Measurements from ENCODE around the gene TMPRSS12.

The TMPRSS12 gene

GRCh38 chr12:50887191-50887590 is 44.5 kb downstream of the TMPRSS12 start:
- Histone ChIP-seq H3K36me3 (ENCODE audit: insufficient read depth, low read length) (no peaks in the 10 kb centered on the region), H3K27me3 (ENCODE audit: insufficient read depth, low read length, poor library complexity, severe bottlenecking) (no peaks in the 10 kb centered on the region), H3K4me1 (ENCODE audit: insufficient read depth, low read length, poor library complexity, severe bottlenecking) (no peaks in the 10 kb centered on the region), H2AFZ (ENCODE audit: low read length) (no peak overlapping the region), H4K20me1 (ENCODE audit: insufficient read depth, low read length, poor library complexity, severe bottlenecking) (no peaks in the 10 kb centered on the region), H3K79me2 (ENCODE audit: insufficient read depth, low read length) (no peaks in the 10 kb centered on the region), H3K9me3 (ENCODE audit: insufficient read depth, low read depth, low read length) (peaks cover 9% of the 10 kb centered on the region; the same call in 1 of the 2 replicates), H3K4me3 (ENCODE audit: low read length, poor library complexity, severe bottlenecking) (no peak overlapping the region), H3K4me2 (ENCODE audit: low read depth, low read length, poor library complexity, severe bottlenecking) (no peak overlapping the region), H3K9me2 (replicated peaks; ENCODE audit: low read depth, low read length) (no peaks in the 10 kb centered on the region), H3K9ac (ENCODE audit: low read depth, low read length, poor library complexity, severe bottlenecking) (no peak overlapping the region), H3F3A (ENCODE audit: low read depth) (no peaks in the 10 kb centered on the region)
- TF ChIP-seq CTCF (conservative IDR thresholded peaks at IDR 0.05; ENCODE audit: low read length) (no peak), EZH2phosphoT487 (IDR thresholded peaks at IDR 0.05; ENCODE audit: borderline replicate concordance) (no peak)

GRCh38 chr12:50888666-50889065 is 45.9 kb downstream of the TMPRSS12 start:
- no peaks in the 10 kb centered on the region for H3K9me3 ChIP-seq (ENCODE audit: insufficient read depth, low read depth, low read length)
- no peak overlapping the region for H3K4me2 ChIP-seq (ENCODE audit: low read depth, low read length, poor library complexity, severe bottlenecking)
- no peaks in the 10 kb centered on the region for H3K4me1 ChIP-seq (ENCODE audit: insufficient read depth, low read length, poor library complexity, severe bottlenecking)
- TF ChIP-seq CTCF (conservative IDR thresholded peaks at IDR 0.05; ENCODE audit: low read length): no peak
- no peak for TF ChIP-seq EZH2phosphoT487 (IDR thresholded peaks at IDR 0.05; ENCODE audit: borderline replicate concordance)
- H3K4me3 ChIP-seq (ENCODE audit: low read length, poor library complexity, severe bottlenecking): no peak overlapping the region
- no peaks in the 10 kb centered on the region for H4K20me1 ChIP-seq (ENCODE audit: insufficient read depth, low read length, poor library complexity, severe bottlenecking)
- no peaks in the 10 kb centered on the region for H3F3A ChIP-seq (ENCODE audit: low read depth)
- H3K79me2 ChIP-seq (ENCODE audit: insufficient read depth, low read length): no peaks in the 10 kb centered on the region
- H3K9me2 ChIP-seq (replicated peaks; ENCODE audit: low read depth, low read length): no peaks in the 10 kb centered on the region
- no peaks in the 10 kb centered on the region for H3K36me3 ChIP-seq (ENCODE audit: insufficient read depth, low read length)
- no peak overlapping the region for H3K9ac ChIP-seq (ENCODE audit: low read depth, low read length, poor library complexity, severe bottlenecking)
- no peak overlapping the region for H2AFZ ChIP-seq (ENCODE audit: low read length)
- no peaks in the 10 kb centered on the region for H3K27me3 ChIP-seq (ENCODE audit: insufficient read depth, low read length, poor library complexity, severe bottlenecking)

- no peak for TF ChIP-seq EZH2phosphoT487 (IDR thresholded peaks at IDR 0.05; ENCODE audit: borderline replicate concordance)
- no peak for TF ChIP-seq CTCF (conservative IDR thresholded peaks at IDR 0.05; ENCODE audit: low read length)
- H4K20me1 ChIP-seq (ENCODE audit: insufficient read depth, low read length, poor library complexity, severe bottlenecking): no peaks in the 10 kb centered on the region
These were observed 51.5 kb downstream of the TMPRSS12 start for GRCh38 chr12:50894241-50894640.

More at GRCh38 chr12:50894241-50894640, 51.5 kb downstream of the TMPRSS12 start:
- Histone ChIP-seq H3K79me2 (ENCODE audit: insufficient read depth, low read length) (no peaks in the 10 kb centered on the region), H3K9me2 (replicated peaks; ENCODE audit: low read depth, low read length) (no peaks in the 10 kb centered on the region), H2AFZ (ENCODE audit: low read length) (no peak overlapping the region), H3F3A (ENCODE audit: low read depth) (no peaks in the 10 kb centered on the region), H3K27me3 (ENCODE audit: insufficient read depth, low read length, poor library complexity, severe bottlenecking) (no peaks in the 10 kb centered on the region), H3K36me3 (ENCODE audit: insufficient read depth, low read length) (no peaks in the 10 kb centered on the region), H3K9me3 (ENCODE audit: insufficient read depth, low read depth, low read length) (no peaks in the 10 kb centered on the region), H3K4me3 (ENCODE audit: low read length, poor library complexity, severe bottlenecking) (no peak overlapping the region), H3K4me1 (ENCODE audit: insufficient read depth, low read length, poor library complexity, severe bottlenecking) (no peaks in the 10 kb centered on the region), H3K4me2 (ENCODE audit: low read depth, low read length, poor library complexity, severe bottlenecking) (no peak overlapping the region), H3K9ac (ENCODE audit: low read depth, low read length, poor library complexity, severe bottlenecking) (no peak overlapping the region)
